ENCODE data around the gene TRIB2.
A peak's percentile ranks its signal among the peaks of the same experiment; 100 is the strongest.

The TRIB2 gene

DNA sequence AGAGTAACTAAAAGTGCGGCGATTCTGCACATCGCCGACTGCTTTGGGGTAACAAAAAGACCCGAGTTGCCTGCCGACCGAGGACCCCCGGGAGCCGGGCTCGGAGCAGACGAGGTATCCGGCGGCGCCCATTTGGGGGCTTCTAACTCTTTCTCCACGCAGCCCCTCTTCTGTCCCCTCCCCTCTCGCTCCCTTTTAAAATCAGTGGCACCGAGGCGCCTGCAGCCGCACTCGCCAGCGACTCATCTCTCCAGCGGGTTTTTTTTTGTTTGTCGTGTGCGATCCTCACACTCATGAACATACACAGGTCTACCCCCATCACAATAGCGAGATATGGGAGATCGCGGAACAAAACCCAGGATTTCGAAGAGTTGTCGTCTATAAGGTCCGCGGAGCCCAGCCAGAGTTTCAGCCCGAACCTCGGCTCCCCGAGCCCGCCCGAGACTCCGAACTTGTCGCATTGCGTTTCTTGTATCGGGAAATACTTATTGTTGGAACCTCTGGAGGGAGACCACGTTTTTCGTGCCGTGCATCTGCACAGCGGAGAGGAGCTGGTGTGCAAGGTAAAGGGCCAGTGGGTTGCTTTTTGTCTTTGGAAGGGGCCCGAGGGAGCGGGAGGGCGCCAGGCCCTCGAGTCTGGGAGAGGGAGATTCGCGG, 1.4 kb downstream of the TRIB2 start:
- Histone ChIP-seq H3K79me2 (ENCODE audit: control insufficient read depth, insufficient read depth, low read length, poor library complexity) (peaks cover 7% of the 10 kb centered on the region), H3K27ac (ENCODE audit: low read depth, low read length) (no peak overlapping the region), H4K12ac (ENCODE audit: low read depth, low read length) (no peak overlapping the region), H2BK5ac (ENCODE audit: low read depth, low read length, poor library complexity) (no peak overlapping the region), H2BK12ac (ENCODE audit: low read length) (no peak overlapping the region), H2BK120ac (ENCODE audit: insufficient read depth, low read length, poor library complexity) (peak overlapping the region; percentile 47), H3K18ac (ENCODE audit: low read length) (peak overlapping the region; percentile 77), H3K27me3 (ENCODE audit: insufficient read depth, low read length) (peaks cover 6% of the 10 kb centered on the region), H3K4me2 (ENCODE audit: low read length) (peak overlapping the region; percentile 93), H3K14ac (ENCODE audit: low read length) (peak overlapping the region; percentile 14), H3K9me3 (ENCODE audit: insufficient read depth, low read depth, low read length) (no peaks in the 10 kb centered on the region), H2AFZ (ENCODE audit: insufficient read depth, low read length, poor library complexity) (peak overlapping the region; percentile 54), H3K4me1 (ENCODE audit: control insufficient read depth in 1 of 2, insufficient read depth in 2 of 2, low read length in 2 of 2) (peaks cover 0 to 6% of the 10 kb centered on the region in 2 experiments), H3K9ac (ENCODE audit: low read length) (peak overlapping the region; percentile 36), H4K8ac (ENCODE audit: low read depth, low read length) (no peak overlapping the region), H3K4ac (ENCODE audit: low read depth, low read length) (no peak overlapping the region), H2AK5ac (ENCODE audit: low read length) (no peak overlapping the region), H4K91ac (ENCODE audit: low read depth, low read length) (no peak overlapping the region), H3K36me3 (ENCODE audit: control insufficient read depth in 1 of 2, insufficient read depth in 2 of 2, low read length in 2 of 2) (no peaks in the 10 kb centered on the region), H3K79me1 (ENCODE audit: low read length) (peaks cover 8% of the 10 kb centered on the region), H3K4me3 (ENCODE audit: low read depth, low read length) (peak overlapping the region; percentile 75), H3K23ac (ENCODE audit: low read length) (no peak overlapping the region)
- DNase-seq: no peak
- no CpG with 5 or more reads among the region's 50 CpGs for whole genome bisulfite sequencing (ENCODE audit: extremely low coverage, insufficient coverage, insufficient read length)

GRCh38 chr2:12718711-12719399, 2.1 kb downstream of the TRIB2 start:
- H3K27me3 ChIP-seq (ENCODE audit: insufficient read depth, low read length): peaks cover 6% of the 10 kb centered on the region
- no peak overlapping the region for H3K14ac ChIP-seq (ENCODE audit: low read length)
- peak overlapping the region; percentile 57 for H3K9ac ChIP-seq (ENCODE audit: low read length)
- H3K9me3 ChIP-seq (ENCODE audit: insufficient read depth, low read depth, low read length): peaks cover 1% of the 10 kb centered on the region
- peak overlapping the region; percentile 75 for H3K4me3 ChIP-seq (ENCODE audit: low read depth, low read length)
- H3K23ac ChIP-seq (ENCODE audit: low read length): no peak overlapping the region
- no peak overlapping the region for H3K27ac ChIP-seq (ENCODE audit: low read depth, low read length)
- H2BK12ac ChIP-seq (ENCODE audit: low read length): no peak overlapping the region
- peaks cover 8% of the 10 kb centered on the region for H3K79me1 ChIP-seq (ENCODE audit: low read length)
- no peak overlapping the region for H2AFZ ChIP-seq (ENCODE audit: insufficient read depth, low read length, poor library complexity)
- no CpG with 5 or more reads among the region's 33 CpGs for WGBS (ENCODE audit: extremely low coverage, insufficient coverage, insufficient read length)
- no peak overlapping the region for H2AK5ac ChIP-seq (ENCODE audit: low read length)
- H3K36me3 ChIP-seq (ENCODE audit: control insufficient read depth in 1 of 2, insufficient read depth in 2 of 2, low read length in 2 of 2): no peaks in the 10 kb centered on the region
- peak overlapping the region; percentile 93 for H3K4me2 ChIP-seq (ENCODE audit: low read length)
- H4K8ac ChIP-seq (ENCODE audit: low read depth, low read length): no peak overlapping the region
- H2BK5ac ChIP-seq (ENCODE audit: low read depth, low read length, poor library complexity): no peak overlapping the region
- H3K4ac ChIP-seq (ENCODE audit: low read depth, low read length): no peak overlapping the region
- peaks cover 7% of the 10 kb centered on the region for H3K79me2 ChIP-seq (ENCODE audit: control insufficient read depth, insufficient read depth, low read length, poor library complexity)
- no peak overlapping the region for H4K91ac ChIP-seq (ENCODE audit: low read depth, low read length)
- H3K18ac ChIP-seq (ENCODE audit: low read length): no peak overlapping the region
- no peak overlapping the region for H2BK120ac ChIP-seq (ENCODE audit: insufficient read depth, low read length, poor library complexity)
- H4K12ac ChIP-seq (ENCODE audit: low read depth, low read length): no peak overlapping the region
- H3K4me1 ChIP-seq (ENCODE audit: control insufficient read depth in 1 of 2, insufficient read depth in 2 of 2, low read length in 2 of 2): peaks cover 0 to 6% of the 10 kb centered on the region in 2 experiments
- no peak for DNase-seq

GRCh38 chr2:12719400-12720277, 2.9 kb downstream of the TRIB2 start:
- Histone ChIP-seq H2BK120ac (ENCODE audit: insufficient read depth, low read length, poor library complexity) (no peak overlapping the region), H3K27me3 (ENCODE audit: insufficient read depth, low read length) (peaks cover 6% of the 10 kb centered on the region), H2BK12ac (ENCODE audit: low read length) (no peak overlapping the region), H3K23ac (ENCODE audit: low read length) (no peak overlapping the region), H3K79me2 (ENCODE audit: control insufficient read depth, insufficient read depth, low read length, poor library complexity) (peaks cover 7% of the 10 kb centered on the region), H2AFZ (ENCODE audit: insufficient read depth, low read length, poor library complexity) (no peak overlapping the region), H3K4me2 (ENCODE audit: low read length) (peak overlapping the region; percentile 93), H3K27ac (ENCODE audit: low read depth, low read length) (no peak overlapping the region), H3K79me1 (ENCODE audit: low read length) (peaks cover 8% of the 10 kb centered on the region), H3K9me3 (ENCODE audit: insufficient read depth, low read depth, low read length) (peaks cover 1% of the 10 kb centered on the region), H3K4me1 (ENCODE audit: control insufficient read depth in 1 of 2, insufficient read depth in 2 of 2, low read length in 2 of 2) (peaks cover 0 to 9% of the 10 kb centered on the region in 2 experiments), H4K8ac (ENCODE audit: low read depth, low read length) (no peak overlapping the region), H3K14ac (ENCODE audit: low read length) (no peak overlapping the region), H4K91ac (ENCODE audit: low read depth, low read length) (no peak overlapping the region), H2BK5ac (ENCODE audit: low read depth, low read length, poor library complexity) (no peak overlapping the region), H3K4me3 (ENCODE audit: low read depth, low read length) (no peak overlapping the region), H3K9ac (ENCODE audit: low read length) (no peak overlapping the region), H4K12ac (ENCODE audit: low read depth, low read length) (no peak overlapping the region), H3K18ac (ENCODE audit: low read length) (no peak overlapping the region), H2AK5ac (ENCODE audit: low read length) (no peak overlapping the region), H3K36me3 (ENCODE audit: control insufficient read depth in 1 of 2, insufficient read depth in 2 of 2, low read length in 2 of 2) (no peaks in the 10 kb centered on the region), H3K4ac (ENCODE audit: low read depth, low read length) (no peak overlapping the region)
- DNase-seq: peak; percentile 48 to 76
- WGBS (ENCODE audit: extremely low coverage, insufficient coverage, insufficient read length): no CpG with 5 or more reads among the region's 9 CpGs

GRCh38 chr2:12720278-12720620, 3.5 kb downstream of the TRIB2 start:
- Histone ChIP-seq H4K91ac (ENCODE audit: low read depth, low read length) (no peak overlapping the region), H3K9ac (ENCODE audit: low read length) (no peak overlapping the region), H3K36me3 (ENCODE audit: control insufficient read depth in 1 of 2, insufficient read depth in 2 of 2, low read length in 2 of 2) (peaks cover 0 to 2% of the 10 kb centered on the region in 2 experiments), H3K79me1 (ENCODE audit: low read length) (peaks cover 8% of the 10 kb centered on the region), H2AK5ac (ENCODE audit: low read length) (no peak overlapping the region), H2BK5ac (ENCODE audit: low read depth, low read length, poor library complexity) (no peak overlapping the region), H2AFZ (ENCODE audit: insufficient read depth, low read length, poor library complexity) (no peak overlapping the region), H3K4me3 (ENCODE audit: low read depth, low read length) (no peak overlapping the region), H3K27ac (ENCODE audit: low read depth, low read length) (no peak overlapping the region), H3K9me3 (ENCODE audit: insufficient read depth, low read depth, low read length) (peaks cover 1% of the 10 kb centered on the region), H2BK12ac (ENCODE audit: low read length) (no peak overlapping the region), H3K27me3 (ENCODE audit: insufficient read depth, low read length) (peaks cover 6% of the 10 kb centered on the region), H3K18ac (ENCODE audit: low read length) (no peak overlapping the region), H3K79me2 (ENCODE audit: control insufficient read depth, insufficient read depth, low read length, poor library complexity) (peaks cover 7% of the 10 kb centered on the region), H3K4ac (ENCODE audit: low read depth, low read length) (no peak overlapping the region), H3K23ac (ENCODE audit: low read length) (no peak overlapping the region), H2BK120ac (ENCODE audit: insufficient read depth, low read length, poor library complexity) (no peak overlapping the region), H4K12ac (ENCODE audit: low read depth, low read length) (no peak overlapping the region), H3K4me1 (ENCODE audit: control insufficient read depth in 1 of 2, insufficient read depth in 2 of 2, low read length in 2 of 2) (peaks cover 0 to 9% of the 10 kb centered on the region in 2 experiments), H4K8ac (ENCODE audit: low read depth, low read length) (no peak overlapping the region), H3K14ac (ENCODE audit: low read length) (no peak overlapping the region), H3K4me2 (ENCODE audit: low read length) (no peak overlapping the region)
- WGBS (ENCODE audit: extremely low coverage, insufficient coverage, insufficient read length): no CpG with 5 or more reads among the region's 1 CpG
- DNase-seq: no peak
